Measurements from ENCODE around the gene MCC.

- TF ChIP-seq CTCF (conservative IDR thresholded peaks at IDR 0.05; ENCODE audit: low read length) (no peak), EZH2phosphoT487 (IDR thresholded peaks at IDR 0.05; ENCODE audit: borderline replicate concordance, low read depth, low read length) (no peak)
Observed at GRCh38 chr5:113031557-113031956, 456.7 kb downstream of the MCC start.
